Ammon's horn (tissue), 1 donor: ENCODE measurements around the gene VIPR1.
A peak's percentile ranks its signal among the peaks of the same experiment; 100 is the strongest.
"Not testable (repeated sequence)": the region's sequence is repeated elsewhere in the genome, so short reads cannot be mapped to it uniquely, and the experiment has no call there.

Experiments used
- DNase-seq: peaks from one replicate; pipeline ENCODE4 v3.0.0-alpha.2; 2016; ENCODE audit warnings: low spot score

Gene VIPR1

DNA sequence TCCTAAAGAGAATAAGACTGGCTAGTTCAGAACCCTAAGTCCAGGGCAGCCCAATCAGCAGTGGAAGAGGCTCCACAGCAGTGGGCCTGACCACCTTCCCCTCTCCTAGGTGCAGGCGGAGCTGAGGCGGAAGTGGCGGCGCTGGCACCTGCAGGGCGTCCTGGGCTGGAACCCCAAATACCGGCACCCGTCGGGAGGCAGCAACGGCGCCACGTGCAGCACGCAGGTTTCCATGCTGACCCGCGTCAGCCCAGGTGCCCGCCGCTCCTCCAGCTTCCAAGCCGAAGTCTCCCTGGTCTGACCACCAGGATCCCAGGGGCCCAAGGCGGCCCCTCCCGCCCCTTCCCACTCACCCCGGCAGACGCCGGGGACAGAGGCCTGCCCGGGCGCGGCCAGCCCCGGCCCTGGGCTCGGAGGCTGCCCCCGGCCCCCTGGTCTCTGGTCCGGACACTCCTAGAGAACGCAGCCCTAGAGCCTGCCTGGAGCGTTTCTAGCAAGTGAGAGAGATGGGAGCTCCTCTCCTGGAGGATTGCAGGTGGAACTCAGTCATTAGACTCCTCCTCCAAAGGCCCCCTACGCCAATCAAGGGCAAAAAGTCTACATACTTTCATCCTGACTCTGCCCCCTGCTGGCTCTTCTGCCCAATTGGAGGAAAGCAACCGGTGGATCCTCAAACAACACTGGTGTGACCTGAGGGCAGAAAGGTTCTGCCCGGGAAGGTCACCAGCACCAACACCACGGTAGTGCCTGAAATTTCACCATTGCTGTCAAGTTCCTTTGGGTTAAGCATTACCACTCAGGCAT lies 33.7 kb downstream of the VIPR1 start:
- DNase-seq, result peak; percentile 38

DNA sequence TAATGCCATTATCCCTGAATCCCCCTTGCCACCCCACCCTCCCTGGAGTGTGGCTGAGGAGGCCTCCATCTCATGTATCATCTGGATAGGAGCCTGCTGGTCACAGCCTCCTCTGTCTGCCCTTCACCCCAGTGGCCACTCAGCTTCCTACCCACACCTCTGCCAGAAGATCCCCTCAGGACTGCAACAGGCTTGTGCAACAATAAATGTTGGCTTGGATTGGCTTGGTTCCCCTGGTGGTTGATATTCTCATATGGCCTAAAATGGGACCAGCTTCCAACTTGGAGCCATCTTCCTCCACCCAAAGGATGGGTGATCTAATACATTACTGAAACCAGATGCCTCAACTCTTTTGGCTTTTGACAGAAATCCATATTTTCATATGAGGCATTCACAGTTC lies 34.9 kb downstream of the VIPR1 start:
- no peak for DNase-seq

DNA sequence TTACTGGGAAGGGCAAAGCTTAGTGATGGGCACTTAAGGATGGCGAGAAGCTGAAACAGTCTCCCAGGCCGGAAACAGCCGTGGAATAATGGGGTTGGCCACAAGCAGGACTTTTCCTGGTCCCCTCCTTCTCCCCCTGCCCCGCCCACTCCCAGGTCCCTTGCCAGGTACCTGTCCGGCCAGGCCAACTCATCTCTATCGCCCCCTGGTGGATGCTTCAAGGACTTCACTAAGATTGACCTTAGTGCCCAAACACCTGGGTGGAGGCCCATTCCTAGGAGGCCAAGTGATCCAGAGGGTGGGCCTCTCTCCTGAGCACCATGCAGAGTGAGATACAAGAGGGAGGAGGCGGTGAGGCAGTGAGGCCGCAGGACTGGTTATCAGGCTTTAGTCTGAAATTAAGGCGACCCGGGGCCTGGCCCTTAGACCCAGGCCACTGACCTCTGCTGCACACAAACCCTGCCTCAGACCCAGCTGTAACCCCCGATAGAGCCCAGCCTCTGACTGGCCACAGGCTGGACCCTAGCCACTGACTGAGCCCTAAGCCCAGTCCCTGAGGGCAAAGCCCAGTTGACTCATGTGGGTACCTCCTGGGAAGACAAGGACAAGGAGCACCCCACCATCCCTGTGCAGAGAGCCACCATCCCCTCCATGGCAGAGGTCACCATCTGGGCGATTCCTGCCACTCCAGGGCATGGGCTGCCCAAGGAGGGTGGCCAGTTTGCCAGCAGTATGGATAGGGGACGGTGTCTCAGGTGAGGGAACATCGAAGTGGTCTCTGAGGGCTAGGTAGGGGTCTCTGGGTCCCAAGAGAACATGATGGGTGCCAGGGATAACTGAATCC lies 37.6 kb downstream of the VIPR1 start:
- DNase-seq, result peak; percentile 30

DNA sequence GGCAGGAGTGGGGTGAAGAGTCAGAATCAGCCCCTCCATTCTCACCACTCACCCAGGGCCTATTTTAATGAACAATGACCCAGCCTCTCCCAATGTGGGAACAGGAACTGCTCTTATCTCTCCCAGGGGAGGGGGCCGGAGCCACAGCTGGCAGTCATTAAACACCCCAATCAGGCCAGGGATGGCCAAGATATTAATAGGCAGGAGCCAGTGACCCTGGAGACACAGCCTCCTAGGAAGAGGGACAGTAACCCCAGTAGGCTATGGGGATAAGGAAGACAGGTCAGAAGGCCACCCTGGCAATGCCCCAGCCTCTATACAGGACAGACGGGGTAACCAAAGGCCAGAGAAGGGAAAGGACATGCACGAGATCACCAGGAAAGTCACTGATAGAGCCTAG lies 38.6 kb downstream of the VIPR1 start:
- no peak for DNase-seq

DNA sequence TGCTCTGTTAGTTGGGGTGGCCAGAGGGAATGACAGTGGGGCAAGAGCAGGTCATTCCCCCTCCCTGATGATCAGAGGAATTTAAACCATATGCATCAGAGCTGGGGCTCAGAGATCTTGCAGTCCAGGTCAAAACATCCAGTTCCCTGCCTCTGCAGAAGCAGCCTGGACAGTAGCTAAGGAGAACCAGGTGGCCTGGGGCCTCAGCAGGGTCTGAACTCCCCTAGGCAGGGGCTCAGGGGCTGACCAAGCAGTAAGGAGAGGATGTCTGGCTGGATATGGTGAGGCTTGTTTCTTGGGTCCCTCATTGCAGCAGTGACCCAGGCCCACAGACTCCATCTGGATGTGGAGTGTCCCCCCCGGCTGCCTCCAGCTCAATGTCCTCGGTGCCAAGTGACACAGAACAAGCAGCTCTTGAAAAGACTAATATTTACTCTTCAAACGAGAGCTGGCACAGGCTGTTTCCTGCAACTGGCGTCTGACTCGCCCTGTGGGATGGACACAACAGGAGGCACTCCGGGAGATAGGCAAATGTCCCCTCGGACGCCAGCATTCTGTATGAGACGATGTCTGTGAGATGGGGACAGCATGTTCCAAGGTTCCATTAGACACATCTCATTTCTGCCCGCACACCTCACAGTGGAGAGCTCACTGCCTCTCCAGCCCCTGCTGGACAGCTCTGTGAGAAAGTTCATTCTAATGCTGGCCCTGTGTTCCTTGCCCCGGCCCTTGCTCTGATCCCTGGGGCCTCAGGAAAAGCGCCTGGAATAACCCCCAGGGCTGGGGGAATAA lies 42.2 kb downstream of the VIPR1 start:
- peak; percentile 31 for DNase-seq

DNA sequence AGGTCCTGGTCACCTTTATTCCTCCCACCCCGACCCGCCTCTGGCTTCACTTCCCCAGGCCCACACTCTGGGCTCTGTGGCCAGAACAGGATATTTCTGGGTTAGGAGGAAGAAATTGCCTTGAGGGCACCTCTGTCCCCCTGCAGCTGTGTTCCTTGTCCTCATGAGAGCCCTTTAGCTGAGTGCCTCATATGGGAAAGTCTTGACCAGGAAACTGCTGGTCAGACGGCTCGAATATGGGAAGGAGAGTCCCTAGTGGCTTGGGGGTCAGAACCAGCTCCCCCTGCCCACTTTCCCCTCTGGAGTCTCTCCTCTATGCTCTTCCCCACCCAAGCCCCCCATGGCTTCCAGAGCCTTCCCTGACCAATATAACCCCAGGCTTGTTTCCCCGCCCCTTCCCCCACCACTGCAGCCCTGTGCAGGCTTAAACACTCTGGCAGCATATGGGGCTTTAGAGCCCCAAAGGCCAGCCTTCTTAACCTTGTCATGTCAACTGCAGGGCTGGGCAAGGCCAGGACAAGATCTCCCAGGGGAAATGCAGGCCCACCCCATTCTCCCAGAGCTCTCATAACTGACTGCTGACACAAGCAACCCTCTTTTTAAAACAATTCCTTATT lies 42.9 kb downstream of the VIPR1 start:
- DNase-seq, result no peak

DNA sequence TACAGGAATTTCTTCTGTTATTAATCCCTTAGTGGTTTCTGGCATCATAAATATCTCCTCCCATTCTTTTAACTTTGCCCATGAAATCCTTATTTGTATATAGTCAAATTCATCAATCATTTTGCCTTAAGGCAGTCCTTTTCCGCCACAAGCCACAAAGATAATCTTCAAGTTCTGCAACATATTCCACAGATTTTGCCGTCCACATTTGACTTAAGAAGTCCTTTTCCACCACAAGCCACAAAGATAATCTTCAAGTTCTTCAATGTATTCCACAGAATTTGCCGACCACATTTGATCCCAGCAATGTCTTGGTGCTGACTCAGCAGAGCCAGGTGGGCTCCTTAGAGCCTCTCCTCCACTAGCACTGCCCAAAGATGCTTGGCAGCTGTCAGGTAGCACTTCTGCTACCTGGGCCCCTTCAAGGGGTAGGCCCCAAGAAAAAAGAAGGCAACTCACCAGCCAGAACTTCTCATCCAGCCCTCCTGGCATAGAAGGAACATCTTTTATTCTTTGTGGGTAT lies 44.3 kb downstream of the VIPR1 start:
- no peak for DNase-seq

DNA sequence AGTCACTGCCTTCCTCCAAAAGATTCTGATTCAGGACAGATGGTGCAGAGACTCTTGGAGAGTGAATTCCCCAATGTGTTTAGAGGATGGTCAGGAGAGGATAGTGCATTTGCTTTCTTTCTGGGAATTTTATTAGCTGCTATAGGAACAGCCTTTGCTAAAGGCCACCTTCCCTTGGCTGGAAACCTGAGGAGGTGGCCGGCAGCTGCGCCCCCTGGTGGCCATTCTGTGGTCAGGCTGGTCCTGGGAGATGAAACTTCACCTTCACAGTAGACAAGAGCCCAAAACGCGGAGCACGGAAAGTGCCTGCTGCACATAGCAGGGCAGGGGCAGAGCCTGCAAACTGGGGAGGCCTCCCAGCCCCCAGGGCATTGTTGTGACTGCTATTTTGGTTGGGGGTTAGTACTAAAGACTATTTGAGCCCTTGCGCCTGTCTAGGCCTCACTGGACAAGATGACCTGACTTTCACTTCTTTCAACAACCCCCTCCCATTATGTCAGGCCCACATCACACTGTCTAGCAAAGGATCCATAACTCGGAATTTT lies 45.0 kb downstream of the VIPR1 start:
- DNase-seq, result peak; percentile 78

DNA sequence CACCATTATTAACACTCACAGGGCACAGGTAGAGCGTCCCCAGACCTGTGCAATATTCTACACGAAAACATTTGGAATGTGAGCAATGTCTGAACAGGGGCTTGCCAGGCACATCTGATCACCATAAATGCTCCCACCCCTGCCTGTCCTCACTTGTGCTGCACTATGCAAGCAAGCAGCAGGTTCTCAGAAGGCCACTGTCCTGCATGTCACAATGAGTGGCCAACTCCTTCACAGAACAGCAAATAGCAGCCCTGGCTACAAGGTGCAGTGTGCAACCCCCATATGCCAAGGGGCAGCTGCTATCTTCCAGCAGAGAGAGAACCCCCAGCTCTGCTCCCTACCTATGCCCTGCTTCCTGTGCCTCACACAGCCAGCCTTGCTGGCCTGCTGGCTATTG lies 46.7 kb downstream of the VIPR1 start:
- DNase-seq, result no peak

DNA sequence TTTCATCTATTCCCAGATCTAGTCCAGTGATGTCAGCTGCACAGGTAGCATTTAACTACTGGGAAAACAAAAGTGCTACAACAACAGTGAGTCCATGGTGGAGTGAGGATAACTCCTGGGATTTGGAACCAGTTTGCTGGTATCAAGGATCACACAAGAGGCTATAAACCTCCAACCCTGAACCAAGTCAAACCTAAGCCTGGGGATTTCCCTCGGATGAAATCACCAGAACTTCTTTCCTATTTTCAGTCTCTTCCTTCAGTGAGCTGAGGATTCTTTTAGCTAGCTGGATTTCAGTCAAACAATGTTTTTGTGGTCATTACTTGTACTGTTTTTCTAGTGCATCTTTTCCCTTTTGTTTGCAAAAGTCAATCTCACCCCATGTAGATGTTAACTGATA lies 47.8 kb downstream of the VIPR1 start:
- no peak for DNase-seq

DNA sequence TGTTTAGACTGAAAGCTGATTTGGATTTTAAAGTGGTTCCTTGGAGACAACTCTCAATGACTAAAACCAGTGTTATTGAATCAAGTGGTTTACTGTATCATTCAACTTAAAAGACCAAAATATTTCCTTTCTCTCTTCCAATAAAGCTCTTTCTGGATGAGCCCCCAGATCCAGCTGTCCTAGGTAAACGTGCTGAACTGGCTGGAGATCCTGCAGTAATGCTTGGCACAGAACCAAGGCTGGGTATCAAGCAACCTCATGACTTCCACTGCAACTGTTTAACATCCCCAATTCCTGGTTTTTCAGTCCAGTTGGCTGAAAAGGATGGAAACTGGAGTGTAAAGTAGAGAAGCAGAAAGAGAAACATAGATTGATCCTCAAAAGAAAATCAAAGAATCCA lies 50.4 kb downstream of the VIPR1 start:
- no peak for DNase-seq

DNA sequence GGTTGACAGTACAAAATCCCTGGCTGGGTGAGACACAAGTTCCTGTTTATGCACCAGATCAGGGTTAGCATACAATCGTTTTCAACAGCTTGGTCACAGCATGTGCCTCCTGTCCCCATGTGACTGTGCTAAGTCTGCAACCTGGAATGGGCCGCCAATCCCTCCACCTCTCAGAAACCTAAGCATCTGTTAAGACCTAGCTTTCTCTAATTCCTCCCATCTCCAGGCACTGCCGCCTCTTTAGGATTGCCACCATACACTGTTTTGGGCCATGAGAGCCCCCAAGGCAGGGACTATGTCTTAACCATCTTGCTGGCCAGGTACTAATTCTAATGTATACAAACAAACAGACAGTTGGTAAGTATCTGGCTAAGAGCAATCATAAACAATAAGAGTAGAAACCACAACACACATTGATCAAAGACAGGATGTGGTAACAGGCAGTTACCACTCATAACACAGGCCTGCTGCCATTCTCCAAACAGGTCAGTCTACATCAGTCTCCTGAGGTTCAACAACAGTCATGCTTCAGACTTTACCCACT lies 53.7 kb downstream of the VIPR1 start:
- peak; percentile 53 for DNase-seq

DNA sequence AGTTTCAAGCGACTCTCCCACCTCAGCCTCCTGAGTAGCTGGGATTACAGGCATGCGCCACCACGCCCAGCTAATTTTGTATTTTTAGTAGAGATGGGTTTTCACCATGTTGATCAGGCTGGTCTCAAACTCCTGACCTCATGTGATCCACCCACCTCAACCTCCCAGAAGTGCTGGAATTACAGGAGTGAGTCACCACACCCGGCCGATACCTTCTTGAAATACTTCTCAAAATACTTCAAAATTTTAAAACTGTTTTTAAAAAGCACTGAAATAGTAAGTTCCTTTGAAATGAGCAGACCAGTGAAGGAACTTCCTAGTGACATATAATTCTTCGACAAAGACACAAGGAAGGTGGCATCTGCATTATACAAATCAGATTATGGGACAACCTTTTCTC lies 54.4 kb downstream of the VIPR1 start:
- not testable (repeated sequence) for DNase-seq

DNA sequence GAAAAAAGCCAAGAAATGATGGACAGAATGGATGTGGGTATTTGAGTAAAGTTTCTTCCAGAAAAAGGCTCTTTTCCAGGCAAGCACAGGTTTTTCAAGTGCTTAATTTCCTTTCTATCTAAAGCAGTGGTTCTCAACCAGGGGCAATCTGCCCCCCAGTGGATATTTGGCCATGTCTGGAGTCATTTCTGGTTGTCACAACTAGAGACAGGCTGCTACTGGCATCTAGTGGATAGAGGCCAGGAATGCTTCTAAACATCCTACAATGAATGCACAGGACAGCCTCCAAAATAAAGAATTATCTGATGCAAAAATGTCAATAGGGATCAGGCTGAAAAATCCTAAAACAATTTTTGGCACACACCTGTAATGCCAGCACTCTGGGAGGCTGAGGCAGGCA lies 55.4 kb downstream of the VIPR1 start:
- no peak for DNase-seq

DNA sequence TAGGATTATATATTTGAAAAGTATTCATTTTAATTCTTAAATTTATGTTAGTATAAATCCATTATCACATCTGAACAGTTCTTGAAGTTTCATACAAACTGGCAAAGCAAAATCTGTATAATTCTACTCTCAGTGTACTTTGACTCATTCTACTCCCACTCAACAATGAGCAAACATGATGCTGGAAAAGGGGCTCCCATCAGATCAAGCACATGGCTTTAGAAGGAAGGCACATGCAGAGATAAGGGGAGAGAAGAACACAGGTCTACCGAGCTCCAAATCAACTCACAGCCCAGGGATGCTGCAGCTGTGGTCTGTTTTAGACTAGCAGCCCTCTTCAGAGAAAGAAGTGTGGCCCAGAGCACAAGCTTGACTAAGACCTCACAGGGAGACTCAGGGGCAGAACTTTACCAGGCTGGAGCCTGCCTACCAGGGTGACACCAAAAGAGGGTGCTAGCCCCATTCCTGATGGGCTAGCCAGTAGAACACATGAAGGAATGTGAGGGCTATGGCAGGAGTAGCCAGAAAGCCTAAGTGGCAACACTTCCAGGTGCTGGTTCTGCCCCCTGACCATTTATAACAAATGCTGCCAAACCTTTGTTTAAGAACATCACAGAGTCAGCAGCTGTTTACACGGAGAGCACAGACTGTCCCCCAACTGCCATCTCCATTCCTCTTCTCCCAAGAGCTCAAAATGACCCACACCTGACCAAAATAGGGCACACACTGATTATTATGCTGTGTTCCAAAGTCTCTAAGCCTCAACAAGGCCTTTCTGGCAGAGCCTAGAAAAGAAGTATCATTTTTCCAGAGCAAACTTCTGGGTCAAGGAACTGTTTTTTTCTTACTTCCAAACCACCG lies 59.8 kb downstream of the VIPR1 start:
- peak; percentile 47 for DNase-seq

DNA sequence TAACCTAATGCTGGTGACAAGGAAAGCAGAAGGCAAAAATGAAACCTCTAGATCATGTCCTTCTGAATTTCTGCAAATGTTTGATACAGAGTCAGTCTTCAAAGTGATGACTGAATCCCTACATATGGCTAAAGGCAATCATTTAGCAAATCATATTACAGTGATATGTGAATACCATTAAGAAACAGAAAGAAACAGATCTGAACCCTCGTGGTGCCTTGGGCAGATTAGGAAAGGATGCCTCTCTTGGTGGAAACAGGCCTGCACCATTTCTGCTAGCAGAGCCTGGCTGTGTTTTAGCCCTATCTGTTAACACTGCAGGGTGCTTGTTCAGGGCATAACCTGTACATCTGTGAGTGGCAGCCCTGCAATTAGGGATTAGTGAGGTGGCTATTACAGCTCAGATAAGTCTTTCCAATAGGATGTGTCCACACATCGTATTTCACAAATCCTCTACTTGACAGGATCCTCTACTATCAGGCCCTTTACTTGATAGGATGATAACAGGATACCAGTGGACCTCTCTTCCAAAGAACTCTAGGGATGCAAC lies 67.2 kb downstream of the VIPR1 start:
- DNase-seq, result no peak

DNA sequence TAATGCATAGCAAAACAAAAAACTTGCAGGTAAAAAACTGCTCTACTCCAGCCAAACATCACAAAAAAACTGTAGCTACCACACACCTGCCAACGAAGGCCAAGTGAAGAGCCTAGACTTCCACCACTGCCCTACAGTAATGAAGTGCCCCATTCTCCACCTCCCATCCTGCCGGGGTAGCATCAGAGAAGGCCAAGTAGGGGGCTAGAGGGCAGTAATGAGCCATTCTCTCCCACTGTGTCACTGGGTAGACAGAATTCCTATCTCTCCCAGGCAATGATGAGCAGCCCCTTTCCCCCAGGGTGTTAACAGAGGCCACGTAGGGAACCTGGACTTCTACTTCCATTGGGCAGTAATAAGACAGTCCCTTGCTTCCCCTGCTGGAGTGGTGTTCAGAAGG lies 69.8 kb downstream of the VIPR1 start:
- peak; percentile 60 for DNase-seq

DNA sequence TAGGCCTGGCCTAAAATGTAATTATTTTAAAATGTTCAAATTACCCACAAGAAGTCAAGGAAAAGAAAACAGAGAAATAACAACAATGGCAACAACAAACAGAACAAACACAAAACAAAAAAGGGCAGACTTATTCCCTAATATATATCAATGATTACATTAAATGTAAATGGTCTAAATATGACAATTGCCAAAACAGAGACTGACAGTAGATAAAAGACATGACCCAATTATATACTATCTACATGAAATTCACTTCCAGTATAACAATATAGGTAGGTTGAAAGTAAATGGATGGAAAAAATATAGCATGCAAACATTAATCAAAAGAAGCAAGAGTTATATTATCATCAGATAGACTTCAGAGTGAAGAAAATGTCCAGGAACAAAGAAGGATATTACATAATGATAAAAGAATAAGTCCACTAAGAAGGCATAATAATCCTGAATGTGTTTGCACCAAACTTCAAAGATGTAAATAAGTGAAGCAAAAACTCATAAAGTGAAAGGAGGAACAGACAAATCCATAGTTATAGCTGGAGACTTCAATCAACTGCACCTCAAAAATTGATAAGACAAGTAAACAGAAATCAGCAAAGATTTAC lies 72.8 kb downstream of the VIPR1 start:
- DNase-seq, result no peak

DNA sequence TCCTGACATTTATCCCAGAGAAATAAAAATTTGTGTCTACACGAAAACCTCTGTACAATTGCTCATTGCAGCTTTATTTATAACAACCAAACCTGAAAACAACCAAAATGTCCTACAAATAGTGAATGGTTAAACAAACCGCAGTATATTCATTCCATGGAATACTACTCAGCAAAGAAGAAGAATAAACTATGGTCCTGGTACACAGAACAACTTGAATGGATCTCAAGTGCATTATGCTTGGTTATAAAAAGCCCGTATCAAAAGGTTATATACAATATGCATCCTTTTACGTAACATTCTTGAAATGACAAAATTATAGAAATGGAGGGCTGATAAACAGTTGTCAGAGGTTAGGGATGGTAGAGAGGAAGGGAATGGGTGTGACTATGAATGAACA lies 75.6 kb downstream of the VIPR1 start:
- DNase-seq, result no peak

DNA sequence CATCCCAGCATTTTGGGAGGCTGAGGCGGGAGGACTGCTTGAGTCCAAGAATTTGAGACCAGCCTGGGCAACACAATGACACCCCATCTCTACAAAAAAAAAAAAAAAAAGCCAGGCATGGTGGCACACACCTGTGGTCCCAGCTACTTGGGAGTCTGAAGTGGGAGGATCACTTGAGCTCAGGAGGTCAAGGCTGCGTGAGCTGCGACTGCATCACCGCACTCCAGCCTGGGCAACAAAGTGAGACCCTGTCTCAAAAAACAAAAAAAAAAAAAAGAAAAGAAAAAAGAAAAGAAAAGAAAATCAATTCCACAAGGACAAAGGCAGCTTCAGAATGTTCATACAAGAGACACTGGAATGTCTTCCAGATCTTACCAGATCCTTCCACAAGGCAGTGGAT lies 76.9 kb downstream of the VIPR1 start:
- not testable (repeated sequence) for DNase-seq
